Measurements from ENCODE around the gene NETO1. TPM values are rescaled to one million over a fixed set of nuclear protein-coding genes. Genes with fewer than 3 reads are reported as not detected.

The NETO1 gene
- total RNA-seq, 4 donors from 2014 or later, result 0.47 to 7.6 TPM; not detected in 2

DNA sequence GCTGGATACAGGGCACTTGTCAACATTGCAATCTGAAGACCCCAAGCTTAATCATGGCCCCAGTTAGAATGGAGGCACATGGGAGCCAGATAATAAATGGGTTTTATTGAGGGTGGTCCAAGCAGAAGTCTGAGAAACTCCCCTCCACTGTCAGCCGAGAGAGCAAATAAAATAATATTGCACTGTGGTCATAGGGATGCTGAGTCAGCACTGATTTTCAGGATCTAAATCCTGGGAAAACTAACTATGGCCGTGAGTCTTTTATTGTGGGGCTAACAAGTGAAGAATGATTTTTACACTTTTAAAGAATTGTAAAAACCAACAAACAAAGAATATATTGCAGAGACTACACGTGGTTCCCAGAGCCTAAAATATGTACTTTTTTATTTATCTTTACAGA lies 31.1 kb upstream of the NETO1 start:
- Histone ChIP-seq H3K27me3 (no peaks in the 10 kb centered on the region), H3K27ac (no peak overlapping the region), H3K9me3 (no peaks in the 10 kb centered on the region), H3K4me1 (no peaks in the 10 kb centered on the region), H3K36me3 (no peaks in the 10 kb centered on the region), H3K4me3 (no peak overlapping the region)
- 62% methylated on average over 3 of the region's 3 CpGs for WGBS
- DNase-seq (ENCODE audit: low spot score in 2 of 2), result no peak
- TF ChIP-seq POLR2A (IDR thresholded peaks at IDR 0.05), result no peak
- no peak for TF ChIP-seq EP300 (IDR thresholded peaks at IDR 0.05)
- TF ChIP-seq, protein P1, sequence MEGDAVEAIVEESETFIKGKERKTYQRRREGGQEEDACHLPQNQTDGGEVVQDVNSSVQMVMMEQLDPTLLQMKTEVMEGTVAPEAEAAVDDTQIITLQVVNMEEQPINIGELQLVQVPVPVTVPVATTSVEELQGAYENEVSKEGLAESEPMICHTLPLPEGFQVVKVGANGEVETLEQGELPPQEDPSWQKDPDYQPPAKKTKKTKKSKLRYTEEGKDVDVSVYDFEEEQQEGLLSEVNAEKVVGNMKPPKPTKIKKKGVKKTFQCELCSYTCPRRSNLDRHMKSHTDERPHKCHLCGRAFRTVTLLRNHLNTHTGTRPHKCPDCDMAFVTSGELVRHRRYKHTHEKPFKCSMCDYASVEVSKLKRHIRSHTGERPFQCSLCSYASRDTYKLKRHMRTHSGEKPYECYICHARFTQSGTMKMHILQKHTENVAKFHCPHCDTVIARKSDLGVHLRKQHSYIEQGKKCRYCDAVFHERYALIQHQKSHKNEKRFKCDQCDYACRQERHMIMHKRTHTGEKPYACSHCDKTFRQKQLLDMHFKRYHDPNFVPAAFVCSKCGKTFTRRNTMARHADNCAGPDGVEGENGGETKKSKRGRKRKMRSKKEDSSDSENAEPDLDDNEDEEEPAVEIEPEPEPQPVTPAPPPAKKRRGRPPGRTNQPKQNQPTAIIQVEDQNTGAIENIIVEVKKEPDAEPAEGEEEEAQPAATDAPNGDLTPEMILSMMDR (IDR thresholded peaks at IDR 0.05), result no peak

DNA sequence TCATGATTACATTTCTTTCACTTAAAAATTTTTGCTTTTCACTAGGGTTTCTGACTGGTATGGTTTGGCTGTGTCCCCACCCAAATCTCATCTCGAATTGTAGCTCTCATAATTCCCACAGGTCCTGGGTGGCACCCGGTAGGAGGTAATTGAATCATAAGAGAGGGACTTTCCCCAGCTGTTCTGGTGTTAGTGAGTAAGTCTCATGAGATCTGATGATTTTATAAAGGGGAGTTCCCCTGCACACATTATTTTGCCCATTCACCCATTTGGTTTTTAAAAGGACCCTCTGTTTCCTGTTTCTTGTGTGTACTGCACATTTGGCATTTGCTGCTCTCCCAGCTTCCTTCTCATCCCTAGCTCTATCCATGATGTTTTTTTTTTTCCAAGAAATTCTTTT lies 27.8 kb upstream of the NETO1 start:
- no peaks in the 10 kb centered on the region for H3K9me3 ChIP-seq
- TF ChIP-seq, protein P1 (IDR thresholded peaks at IDR 0.05), result no peak
- TF ChIP-seq POLR2AphosphoS5 (IDR thresholded peaks at IDR 0.05), result no peak
- no peak for TF ChIP-seq POLR2A (IDR thresholded peaks at IDR 0.05)
- no peak for TF ChIP-seq EP300 (IDR thresholded peaks at IDR 0.05)
- H3K4me1 ChIP-seq, result no peaks in the 10 kb centered on the region
- 30% methylated on average over 2 of the region's 2 CpGs for WGBS
- H3K4me3 ChIP-seq, result no peak overlapping the region
- DNase-seq (ENCODE audit: low spot score in 2 of 2), result no peak
- no peak overlapping the region for H3K27ac ChIP-seq
- no peaks in the 10 kb centered on the region for H3K36me3 ChIP-seq
- no peaks in the 10 kb centered on the region for H3K27me3 ChIP-seq

DNA sequence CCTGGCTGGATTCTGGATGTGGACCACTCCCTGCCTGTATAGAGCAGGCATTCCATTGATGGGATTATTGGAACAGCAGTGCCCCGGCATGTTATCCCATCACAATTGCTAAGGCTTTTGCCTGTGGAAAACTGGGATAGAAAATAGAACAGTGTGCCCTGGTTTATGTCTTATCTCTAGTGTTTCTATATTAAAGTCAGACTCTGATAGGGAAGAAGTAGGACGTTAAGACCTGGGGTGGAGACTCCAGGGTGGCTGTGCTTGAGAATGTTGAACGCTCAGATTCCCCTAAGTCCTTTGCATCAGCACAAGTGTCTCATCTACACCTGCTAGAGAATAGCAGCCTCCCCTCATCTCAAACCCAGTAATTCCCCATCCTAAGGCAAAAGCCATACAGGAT lies 10.8 kb upstream of the NETO1 start:
- 81% methylated on average over 3 of the region's 3 CpGs for WGBS
- Histone ChIP-seq H3K9me3 (no peaks in the 10 kb centered on the region), H3K27me3 (no peaks in the 10 kb centered on the region), H3K4me3 (no peak overlapping the region), H3K27ac (no peak overlapping the region), H3K36me3 (no peaks in the 10 kb centered on the region), H3K4me1 (no peaks in the 10 kb centered on the region)
- TF ChIP-seq EP300 (IDR thresholded peaks at IDR 0.05) (no peak), POLR2A (IDR thresholded peaks at IDR 0.05) (no peak)
- no peak for DNase-seq (ENCODE audit: low spot score in 2 of 2)

DNA sequence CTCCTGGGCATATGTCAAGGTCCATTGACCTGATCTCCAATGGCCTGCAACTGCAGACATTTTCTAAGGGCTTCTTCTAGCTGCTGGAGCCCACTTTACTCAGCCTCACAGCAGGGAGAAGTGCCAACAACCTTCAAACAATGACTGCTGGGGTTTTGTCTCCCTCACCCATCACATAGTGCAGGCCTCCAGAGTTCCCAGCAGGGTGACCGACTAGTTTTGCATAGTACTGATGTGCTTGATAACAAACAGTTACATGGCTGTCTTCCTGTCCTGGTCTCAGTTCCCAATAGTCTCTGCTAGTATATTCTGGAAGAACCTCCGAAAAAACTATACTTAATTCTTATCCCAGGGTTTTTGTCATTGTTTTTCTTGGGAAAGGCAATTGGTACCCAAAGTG lies 10.4 kb upstream of the NETO1 start:
- Histone ChIP-seq H3K9me3 (no peaks in the 10 kb centered on the region), H3K4me1 (no peaks in the 10 kb centered on the region), H3K36me3 (no peaks in the 10 kb centered on the region), H3K4me3 (no peak overlapping the region), H3K27ac (no peak overlapping the region), H3K27me3 (no peaks in the 10 kb centered on the region)
- TF ChIP-seq POLR2A (IDR thresholded peaks at IDR 0.05) (no peak), EP300 (IDR thresholded peaks at IDR 0.05) (no peak), POLR2AphosphoS5 (IDR thresholded peaks at IDR 0.05) (no peak)
- TF ChIP-seq, protein P1 (IDR thresholded peaks at IDR 0.05), result no peak
- DNase-seq (ENCODE audit: low spot score in 2 of 2), result no peak
- 82% methylated on average over 2 of the region's 2 CpGs for WGBS

DNA sequence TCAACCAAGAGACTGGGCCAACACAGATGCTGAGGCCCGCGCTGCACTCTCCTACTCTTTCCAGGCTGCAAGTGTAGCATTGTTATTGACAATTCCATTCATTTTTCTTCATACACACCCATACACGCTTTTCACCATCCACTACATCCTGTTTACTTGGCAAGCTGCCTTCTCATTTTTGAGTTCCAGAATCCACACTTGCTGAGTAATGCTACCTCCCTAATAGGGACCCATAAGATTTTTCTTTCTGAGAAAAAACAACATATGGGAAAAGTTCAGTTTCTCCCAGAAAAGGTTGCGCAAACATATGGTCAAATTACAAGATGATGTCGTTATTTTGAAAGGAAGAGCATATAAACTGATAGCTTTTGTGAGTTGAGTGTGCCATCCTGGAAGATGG lies 3.3 kb upstream of the NETO1 start:
- DNase-seq (ENCODE audit: low spot score in 2 of 2), result no peak
- H3K36me3 ChIP-seq, result no peaks in the 10 kb centered on the region
- TF ChIP-seq, protein P1 (IDR thresholded peaks at IDR 0.05), result no peak
- TF ChIP-seq EP300 (IDR thresholded peaks at IDR 0.05) (no peak), POLR2AphosphoS5 (IDR thresholded peaks at IDR 0.05) (no peak), POLR2A (IDR thresholded peaks at IDR 0.05) (no peak)
- H3K4me1 ChIP-seq, result peaks cover 24% of the 10 kb centered on the region
- peaks cover 38% of the 10 kb centered on the region for H3K27me3 ChIP-seq
- no peaks in the 10 kb centered on the region for H3K9me3 ChIP-seq
- H3K27ac ChIP-seq, result no peak overlapping the region
- no peak overlapping the region for H3K4me3 ChIP-seq
- WGBS, result 61% methylated on average over 5 of the region's 5 CpGs
